Measurements from ENCODE around the gene NME2.

The NME2 gene

GRCh38 chr17:51166198-51166986 is at the start of gene NME2:
NME2 (plus strand) TSS chr17:51166411; CDS start chr17:51166831, 420 bp downstream.
- Histone ChIP-seq H3K4me3 (ENCODE audit: low read depth in 1 of 2, low read length in 1 of 2) (peak within 1 kb of the TSS; percentile 70 to 88), H3K27me3 (no peaks in the 10 kb centered on the region), H3K9me3 (no peaks in the 10 kb centered on the region), H3K4me1 (ENCODE audit: control insufficient read depth in 1 of 2, insufficient read depth in 1 of 2, low read depth in 1 of 2, low read length in 1 of 2) (peaks cover 11 to 17% of the 10 kb centered on the region in 2 experiments), H3K27ac (peak within 1 kb of the TSS; percentile 70), H3K36me3 (no peaks in the 10 kb centered on the region)
- TF ChIP-seq CTCF (IDR thresholded peaks at IDR 0.05): no peak

GRCh38 chr17:51118330-51119195 is 47.6 kb upstream of the NME2 start:
- no peak for TF ChIP-seq CTCF (IDR thresholded peaks at IDR 0.05)
- peak overlapping the region; percentile 100 for H3K27ac ChIP-seq
- H3K4me1 ChIP-seq (ENCODE audit: control insufficient read depth in 1 of 2, insufficient read depth in 1 of 2, low read depth in 1 of 2, low read length in 1 of 2): peaks cover 32 to 36% of the 10 kb centered on the region in 2 experiments
- no peaks in the 10 kb centered on the region for H3K27me3 ChIP-seq
- H3K4me3 ChIP-seq (ENCODE audit: low read depth in 1 of 2, low read length in 1 of 2): peak overlapping the region; percentile 97 to 98
- no peaks in the 10 kb centered on the region for H3K9me3 ChIP-seq
- H3K36me3 ChIP-seq: no peaks in the 10 kb centered on the region

- Histone ChIP-seq H3K27ac (peak overlapping the region; percentile 100), H3K4me1 (ENCODE audit: control insufficient read depth in 1 of 2, insufficient read depth in 1 of 2, low read depth in 1 of 2, low read length in 1 of 2) (peaks cover 27 to 36% of the 10 kb centered on the region in 2 experiments), H3K4me3 (ENCODE audit: low read depth in 1 of 2, low read length in 1 of 2) (peak overlapping the region; percentile 97 to 98), H3K9me3 (no peaks in the 10 kb centered on the region), H3K36me3 (no peaks in the 10 kb centered on the region), H3K27me3 (no peaks in the 10 kb centered on the region)
- no peak for TF ChIP-seq CTCF (IDR thresholded peaks at IDR 0.05)
Measured at GRCh38 chr17:51119415-51120356, 46.5 kb upstream of the NME2 start.

- Histone ChIP-seq H3K4me3 (ENCODE audit: low read depth in 1 of 2, low read length in 1 of 2) (peak overlapping the region; percentile 97 to 98), H3K9me3 (no peaks in the 10 kb centered on the region), H3K27ac (peak overlapping the region; percentile 100), H3K4me1 (ENCODE audit: control insufficient read depth in 1 of 2, insufficient read depth in 1 of 2, low read depth in 1 of 2, low read length in 1 of 2) (peaks cover 27 to 36% of the 10 kb centered on the region in 2 experiments), H3K36me3 (no peaks in the 10 kb centered on the region), H3K27me3 (no peaks in the 10 kb centered on the region)
- no peak for TF ChIP-seq CTCF (IDR thresholded peaks at IDR 0.05)
Measured at GRCh38 chr17:51120357-51120738, 45.9 kb upstream of the NME2 start.
